ENCODE measurements around the gene PRDX5. TPM values are rescaled to one million over a fixed set of nuclear protein-coding genes. Genes with fewer than 3 reads are reported as not detected.

Gene PRDX5
- total and polyA plus RNA-seq, 3 donors from 2014 or later, result 189 to 287 (median 271) TPM

DNA sequence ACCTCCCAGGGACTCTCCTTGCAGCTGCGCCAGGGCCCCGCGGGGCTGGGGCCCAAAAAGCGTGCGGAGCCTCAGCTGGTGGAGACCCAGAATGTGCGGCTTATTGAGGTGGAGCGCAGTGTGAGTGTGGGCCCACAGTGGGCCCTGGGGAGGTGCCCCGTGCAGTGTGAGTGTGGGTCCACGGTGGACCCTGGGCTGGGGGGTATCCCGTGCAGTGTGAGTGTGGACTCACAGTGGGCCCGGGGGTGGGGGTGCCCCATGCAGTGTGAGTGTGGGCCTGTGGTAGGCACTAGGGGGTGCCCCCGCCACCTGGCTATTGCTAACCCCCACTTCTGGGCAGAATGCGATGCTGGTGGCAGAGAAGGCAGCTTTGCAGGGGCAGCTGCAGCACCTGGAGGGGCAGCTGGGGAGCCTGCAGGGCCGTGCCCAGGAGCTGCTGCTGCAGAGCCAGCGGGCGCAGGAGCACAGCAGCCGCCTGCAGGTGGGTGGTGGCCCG, 33.3 kb downstream of the PRDX5 start:
- DNase-seq, result no peak
- no peak for TF ChIP-seq POLR2A (IDR thresholded peaks at IDR 0.05)
- TF ChIP-seq, protein P1, sequence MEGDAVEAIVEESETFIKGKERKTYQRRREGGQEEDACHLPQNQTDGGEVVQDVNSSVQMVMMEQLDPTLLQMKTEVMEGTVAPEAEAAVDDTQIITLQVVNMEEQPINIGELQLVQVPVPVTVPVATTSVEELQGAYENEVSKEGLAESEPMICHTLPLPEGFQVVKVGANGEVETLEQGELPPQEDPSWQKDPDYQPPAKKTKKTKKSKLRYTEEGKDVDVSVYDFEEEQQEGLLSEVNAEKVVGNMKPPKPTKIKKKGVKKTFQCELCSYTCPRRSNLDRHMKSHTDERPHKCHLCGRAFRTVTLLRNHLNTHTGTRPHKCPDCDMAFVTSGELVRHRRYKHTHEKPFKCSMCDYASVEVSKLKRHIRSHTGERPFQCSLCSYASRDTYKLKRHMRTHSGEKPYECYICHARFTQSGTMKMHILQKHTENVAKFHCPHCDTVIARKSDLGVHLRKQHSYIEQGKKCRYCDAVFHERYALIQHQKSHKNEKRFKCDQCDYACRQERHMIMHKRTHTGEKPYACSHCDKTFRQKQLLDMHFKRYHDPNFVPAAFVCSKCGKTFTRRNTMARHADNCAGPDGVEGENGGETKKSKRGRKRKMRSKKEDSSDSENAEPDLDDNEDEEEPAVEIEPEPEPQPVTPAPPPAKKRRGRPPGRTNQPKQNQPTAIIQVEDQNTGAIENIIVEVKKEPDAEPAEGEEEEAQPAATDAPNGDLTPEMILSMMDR (IDR thresholded peaks at IDR 0.05), result no peak
- peaks cover 17% of the 10 kb centered on the region for H3K4me1 ChIP-seq
- intact Hi-C loops (cut with DNase I; ENCODE audit: low total_unique reads), result no loop called here
- H3K4me3 ChIP-seq, result no peak overlapping the region
- no peaks in the 10 kb centered on the region for H3K9me3 ChIP-seq
- WGBS, 2 donors, result 90 to 97% methylated on average over 10 to 18 of the region's 18 CpGs
- H3K36me3 ChIP-seq (ENCODE audit: low read depth, missing control alignments), result no peaks in the 10 kb centered on the region
- H3K27me3 ChIP-seq, result no peaks in the 10 kb centered on the region
- H3K27ac ChIP-seq, result no peak overlapping the region

DNA sequence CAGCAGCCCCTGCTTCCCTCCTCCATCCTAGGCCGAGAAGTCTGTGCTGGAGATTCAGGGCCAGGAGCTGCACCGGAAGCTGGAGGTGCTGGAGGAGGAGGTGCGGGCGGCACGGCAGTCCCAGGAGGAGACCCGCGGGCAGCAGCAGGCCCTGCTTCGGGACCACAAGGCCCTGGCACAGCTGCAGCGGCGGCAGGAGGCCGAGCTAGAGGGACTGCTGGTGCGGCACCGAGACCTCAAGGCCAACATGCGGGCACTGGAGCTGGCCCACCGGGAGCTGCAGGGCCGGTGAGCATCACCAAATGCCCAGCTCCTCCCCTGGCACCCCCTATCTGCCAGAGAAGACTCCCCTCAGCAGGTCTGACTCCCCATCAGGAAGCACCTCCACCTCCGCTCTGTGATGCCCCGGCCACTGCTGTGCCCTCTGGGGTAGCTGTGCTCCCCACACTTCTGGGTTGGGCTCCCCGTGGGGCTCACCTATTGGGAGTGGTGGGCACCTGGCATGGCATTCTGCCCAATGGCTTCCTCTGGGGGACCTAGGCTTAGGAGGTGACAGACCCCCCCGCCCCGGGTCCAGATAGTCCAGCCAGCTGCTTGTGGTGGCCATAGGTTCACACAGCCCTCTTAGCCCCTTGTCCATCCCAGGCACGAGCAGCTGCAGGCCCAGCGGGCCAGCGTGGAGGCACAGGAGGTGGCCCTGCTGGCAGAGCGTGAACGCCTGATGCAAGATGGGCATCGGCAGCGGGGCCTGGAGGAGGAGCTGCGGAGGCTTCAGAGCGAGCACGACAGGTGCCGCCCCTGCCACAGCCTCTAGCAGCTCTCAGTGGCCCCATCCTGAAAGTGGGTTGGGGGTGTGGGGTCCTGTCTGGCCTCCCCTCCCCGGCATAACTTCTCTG, 34.4 kb downstream of the PRDX5 start:
- no peaks in the 10 kb centered on the region for H3K27me3 ChIP-seq
- no peaks in the 10 kb centered on the region for H3K9me3 ChIP-seq
- peaks cover 17% of the 10 kb centered on the region for H3K4me1 ChIP-seq
- WGBS, 2 donors, result 92 to 93% methylated on average over 12 to 33 of the region's 33 CpGs
- intact Hi-C loops (cut with DNase I; ENCODE audit: low total_unique reads), result no loop called here
- no peak for DNase-seq
- no peak overlapping the region for H3K4me3 ChIP-seq
- H3K27ac ChIP-seq, result no peak overlapping the region
- H3K36me3 ChIP-seq (ENCODE audit: low read depth, missing control alignments), result no peaks in the 10 kb centered on the region
- TF ChIP-seq POLR2A (IDR thresholded peaks at IDR 0.05), result no peak
- TF ChIP-seq, protein P1 (IDR thresholded peaks at IDR 0.05), result no peak

- Histone ChIP-seq H3K4me3 (no peak overlapping the region), H3K36me3 (ENCODE audit: low read depth, missing control alignments) (no peaks in the 10 kb centered on the region), H3K9me3 (no peaks in the 10 kb centered on the region), H3K4me1 (peaks cover 23% of the 10 kb centered on the region), H3K27me3 (no peaks in the 10 kb centered on the region), H3K27ac (no peak overlapping the region)
- intact Hi-C loops (cut with DNase I; ENCODE audit: low total_unique reads), result no loop called here
- no peak for DNase-seq
- TF ChIP-seq, protein P1 (IDR thresholded peaks at IDR 0.05), result no peak
- TF ChIP-seq POLR2A (IDR thresholded peaks at IDR 0.05), result no peak
- 71 to 90% methylated on average over 2 to 34 of the region's 34 CpGs for whole genome bisulfite sequencing, 2 donors
Measured at GRCh38 chr11:64352995-64353714, 35.2 kb downstream of the PRDX5 start.

GRCh38 chr11:64353715-64354506, 36.0 kb downstream of the PRDX5 start:
- H3K9me3 ChIP-seq, result no peaks in the 10 kb centered on the region
- H3K27me3 ChIP-seq, result no peaks in the 10 kb centered on the region
- no peak overlapping the region for H3K4me3 ChIP-seq
- H3K27ac ChIP-seq, result no peak overlapping the region
- peaks cover 28% of the 10 kb centered on the region for H3K4me1 ChIP-seq
- WGBS, 2 donors, result 60 to 79% methylated on average over 11 to 18 of the region's 20 CpGs
- no peaks in the 10 kb centered on the region for H3K36me3 ChIP-seq (ENCODE audit: low read depth, missing control alignments)
- TF ChIP-seq, protein P1 (IDR thresholded peaks at IDR 0.05), result no peak
- TF ChIP-seq POLR2A (IDR thresholded peaks at IDR 0.05), result no peak
- no peak for DNase-seq
- intact Hi-C loops (cut with DNase I; ENCODE audit: low total_unique reads), result no loop called here

Measured in testis (tissue), 3 donors.